NCI-H510A (cell line): ENCODE measurements around the gene CCDC148.
"Not testable (repeated sequence)": the region's sequence is repeated elsewhere in the genome, so short reads cannot be mapped to it uniquely, and the experiment has no call there.

ENCODE experiments used
- DNase-seq: peaks from one replicate; lab custom pipeline; 2025; lab: John Stamatoyannopoulos, UW

The CCDC148 gene

DNA sequence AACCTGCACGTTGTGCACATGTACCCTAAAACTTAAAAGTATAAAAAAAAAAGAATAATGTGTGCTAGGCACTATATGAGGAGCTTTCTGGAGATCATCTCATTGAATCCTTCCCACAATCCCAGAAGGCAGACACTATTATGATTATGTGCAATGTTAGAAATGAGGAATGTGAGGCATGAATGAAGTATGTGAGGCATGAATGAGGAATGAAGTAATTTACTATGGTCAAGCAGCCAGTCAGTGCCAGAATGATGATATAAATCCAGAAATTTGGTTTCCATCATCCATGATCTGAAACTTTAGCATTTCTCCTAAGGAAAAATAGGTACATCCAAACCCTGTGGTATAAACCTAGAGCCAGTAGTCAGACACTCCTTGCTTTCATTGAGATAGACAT, 42.0 kb downstream of the CCDC148 start:
- DNase-seq: no peak

DNA sequence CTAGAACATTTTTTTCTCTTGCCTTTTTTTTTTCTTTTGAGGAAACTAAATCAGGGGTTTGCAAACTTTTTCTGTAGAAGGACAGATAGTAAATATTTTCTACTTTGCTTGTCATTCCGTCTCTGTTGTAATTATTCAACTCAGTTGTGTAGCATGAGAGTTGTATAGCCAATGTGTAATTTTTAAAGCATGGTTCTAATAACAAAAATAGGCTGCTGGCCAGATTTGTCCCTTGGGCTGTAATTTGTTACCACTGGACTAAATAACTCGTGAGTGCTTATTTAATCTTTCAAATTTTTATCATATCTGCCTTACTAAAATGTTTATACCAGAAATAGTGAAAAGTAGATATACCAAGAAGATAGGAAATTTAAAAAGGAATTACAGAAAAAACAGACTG, 43.0 kb downstream of the CCDC148 start:
- DNase-seq: no peak

DNA sequence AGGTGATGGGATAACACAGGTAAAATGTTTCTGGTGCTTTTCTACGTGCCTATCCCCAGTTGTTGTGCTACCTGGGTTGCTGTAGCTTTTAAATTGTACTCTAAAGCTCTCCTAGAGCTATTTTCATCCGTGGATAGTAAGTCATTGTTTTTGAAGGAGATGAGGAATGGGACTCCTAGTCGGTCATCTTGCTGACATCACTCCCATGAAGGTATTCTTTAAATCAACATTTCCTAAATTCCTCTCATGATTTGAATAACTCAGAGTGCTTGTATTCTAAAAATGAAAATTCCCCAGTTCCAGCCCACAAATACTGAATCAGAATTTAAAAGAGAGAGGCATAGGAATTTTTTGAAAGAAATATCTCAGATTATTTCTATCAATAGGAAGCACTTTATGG, 44.3 kb downstream of the CCDC148 start:
- DNase-seq: no peak

DNA sequence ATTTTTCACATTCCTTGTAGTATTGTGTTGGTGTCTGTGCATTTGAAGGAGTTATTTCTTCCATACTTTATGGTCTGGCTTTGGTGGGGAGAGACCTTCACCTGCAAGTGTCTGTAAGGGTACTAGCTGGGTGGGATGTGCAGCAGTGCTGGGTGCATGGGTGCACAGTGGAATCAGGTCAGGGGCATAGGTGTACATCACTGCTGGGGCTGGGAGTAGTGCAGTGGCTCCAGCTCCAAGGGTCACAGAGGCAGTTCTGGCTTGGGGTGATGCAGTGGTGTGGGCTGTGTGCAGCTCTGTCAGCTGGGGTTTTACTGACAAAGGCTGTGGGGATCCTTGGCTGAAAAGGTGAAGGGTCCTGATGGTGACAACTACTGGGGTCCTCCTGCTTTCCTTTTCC, 44.8 kb downstream of the CCDC148 start:
- DNase-seq: no peak

DNA sequence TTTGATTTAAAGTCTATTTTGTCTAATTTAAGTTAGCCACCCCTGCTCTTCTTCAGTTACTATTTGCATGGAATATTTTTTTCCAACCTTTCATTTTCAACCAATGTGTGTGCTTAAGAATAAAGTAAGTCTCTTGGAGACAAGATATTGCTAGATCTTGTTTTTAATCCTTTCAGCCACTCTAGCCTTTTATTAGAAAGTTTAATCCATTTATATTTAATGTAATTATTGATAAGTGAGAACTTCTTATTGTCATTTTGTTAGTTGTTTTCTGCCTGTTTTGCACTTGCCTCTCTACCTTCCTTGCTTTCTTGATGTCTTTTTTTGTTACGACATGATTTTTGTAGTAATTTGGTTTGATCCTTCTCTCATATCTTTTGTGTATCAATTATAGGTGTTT, 46.4 kb downstream of the CCDC148 start:
- DNase-seq: no peak

DNA sequence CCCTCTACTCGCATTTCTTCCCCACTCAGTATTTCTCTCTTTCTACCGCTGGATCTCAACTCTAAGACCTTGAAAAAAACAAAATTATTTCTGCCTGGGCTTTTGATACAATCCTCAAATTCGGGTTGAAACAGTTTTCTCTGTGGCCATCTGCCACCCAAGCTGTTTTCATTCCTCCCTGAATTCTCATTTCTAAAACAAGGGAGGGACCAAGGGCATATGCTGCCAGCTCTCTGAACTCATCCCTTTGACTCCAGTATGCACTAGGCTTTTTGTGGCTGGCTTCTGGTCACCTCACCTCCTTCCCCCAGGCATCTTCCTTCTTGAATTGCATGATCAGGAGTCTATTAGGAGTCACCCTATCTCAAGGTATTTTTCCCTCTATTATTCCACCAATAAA, 49.5 kb downstream of the CCDC148 start:
- DNase-seq: no peak

DNA sequence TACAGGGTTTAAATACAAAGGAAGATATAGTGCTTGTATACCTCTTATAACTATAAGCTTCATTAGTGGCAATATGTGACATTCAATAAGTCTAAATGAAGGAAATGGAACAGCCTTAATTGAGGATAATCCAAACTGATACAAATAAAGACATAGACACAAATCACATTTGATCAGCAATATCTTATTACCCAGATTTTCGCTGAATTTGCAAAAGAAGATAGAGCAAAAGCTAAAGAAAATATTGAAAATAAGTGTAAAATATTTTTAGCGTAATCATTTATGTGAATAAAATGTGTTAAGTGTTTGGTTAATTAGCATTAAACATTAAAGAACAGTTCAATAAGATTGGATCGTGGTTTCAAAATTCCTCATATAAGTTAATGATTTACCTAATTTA, 51.2 kb downstream of the CCDC148 start:
- DNase-seq: no peak

DNA sequence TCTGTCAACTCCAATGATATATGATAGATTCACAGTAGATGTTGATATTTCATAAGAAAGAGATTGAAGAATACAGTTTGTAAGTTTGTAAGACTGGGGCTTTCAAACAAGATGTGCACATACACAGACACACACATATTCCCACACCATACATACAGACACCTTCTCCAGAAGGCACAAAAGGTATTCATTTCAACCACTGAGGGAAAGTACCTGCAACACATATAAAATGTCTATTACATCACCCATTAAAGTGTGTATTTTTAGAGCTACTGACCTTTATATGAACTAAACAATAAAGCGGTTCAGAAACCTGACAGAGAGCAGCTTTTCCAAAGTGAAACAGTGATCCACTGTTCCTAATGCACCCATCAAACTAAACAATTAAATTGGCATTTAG, 53.3 kb downstream of the CCDC148 start:
- DNase-seq: no peak

DNA sequence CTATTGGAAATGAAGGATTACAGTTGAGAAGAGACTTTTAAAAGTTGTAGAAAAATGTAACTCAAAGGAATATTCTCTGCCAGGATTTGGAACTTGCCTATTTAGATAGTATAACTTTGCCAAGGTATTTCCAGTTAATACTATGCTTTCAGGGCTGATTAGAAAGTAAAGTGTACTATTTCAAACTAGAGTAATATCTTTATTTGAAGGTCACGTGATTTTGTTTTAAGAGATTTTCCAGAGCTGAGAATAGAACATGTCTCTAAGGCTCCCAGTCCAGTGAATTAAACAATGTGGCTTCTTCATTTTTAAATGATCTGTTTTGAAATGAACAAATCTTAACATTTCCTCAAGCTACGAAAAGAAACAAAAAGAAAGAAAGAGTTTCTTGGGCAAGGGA, 53.9 kb downstream of the CCDC148 start:
- no peak for DNase-seq

DNA sequence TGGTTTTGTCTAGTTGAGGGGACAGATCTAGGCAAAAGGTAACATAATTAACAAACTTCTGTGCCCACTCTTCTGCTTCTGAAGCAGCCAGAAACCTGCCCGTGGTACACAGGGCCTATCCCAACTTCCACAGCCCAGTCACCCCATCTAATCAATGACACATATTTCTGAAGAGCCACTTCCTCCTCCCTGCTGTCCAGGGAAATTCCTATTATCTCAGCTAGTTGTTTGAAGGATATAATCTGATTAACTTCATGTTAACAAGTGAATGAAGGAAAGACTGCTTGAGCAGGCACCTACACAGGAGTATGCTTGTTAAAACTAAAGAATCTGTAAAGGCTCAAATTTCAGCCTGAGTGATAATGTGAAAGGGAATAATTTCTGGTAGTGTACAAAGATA, 61.4 kb downstream of the CCDC148 start:
- no peak for DNase-seq

DNA sequence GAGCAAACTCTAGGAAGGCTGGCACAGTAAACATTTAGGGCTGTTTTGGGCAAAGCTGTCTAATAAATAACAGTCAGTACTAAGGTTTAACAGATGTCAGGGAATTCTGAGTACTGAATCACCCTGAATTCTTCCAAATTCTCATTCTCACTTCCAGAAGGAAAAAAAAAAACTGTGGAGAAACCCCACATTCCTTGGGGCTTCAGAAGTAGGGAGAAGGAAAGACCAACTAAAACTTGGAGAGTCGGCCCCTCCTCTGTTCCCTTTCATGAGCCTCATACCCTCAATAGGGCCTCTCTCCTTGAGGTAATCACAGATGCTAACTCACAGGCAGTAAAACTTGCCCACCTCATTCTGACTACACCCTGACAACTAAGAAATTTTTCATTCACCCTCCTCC, 62.1 kb downstream of the CCDC148 start:
- no peak for DNase-seq

DNA sequence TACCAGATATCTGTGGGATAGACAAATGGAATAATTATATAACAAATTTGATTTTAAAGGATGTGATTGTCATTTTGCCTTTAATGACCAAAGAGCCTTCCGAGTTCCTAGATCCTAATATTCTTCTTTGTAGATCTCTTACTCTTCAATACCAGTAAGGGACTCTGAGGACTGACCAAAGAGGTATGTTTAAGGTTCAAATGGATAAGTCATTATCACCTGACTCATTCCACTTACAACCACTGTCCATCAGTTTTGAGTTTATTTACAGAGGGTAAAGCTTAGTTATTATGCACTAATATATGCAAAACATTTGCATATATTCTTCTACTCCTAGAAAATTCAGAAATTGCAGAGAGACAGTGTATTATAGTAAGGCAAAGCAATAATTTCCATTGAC, 62.7 kb downstream of the CCDC148 start:
- no peak for DNase-seq

DNA sequence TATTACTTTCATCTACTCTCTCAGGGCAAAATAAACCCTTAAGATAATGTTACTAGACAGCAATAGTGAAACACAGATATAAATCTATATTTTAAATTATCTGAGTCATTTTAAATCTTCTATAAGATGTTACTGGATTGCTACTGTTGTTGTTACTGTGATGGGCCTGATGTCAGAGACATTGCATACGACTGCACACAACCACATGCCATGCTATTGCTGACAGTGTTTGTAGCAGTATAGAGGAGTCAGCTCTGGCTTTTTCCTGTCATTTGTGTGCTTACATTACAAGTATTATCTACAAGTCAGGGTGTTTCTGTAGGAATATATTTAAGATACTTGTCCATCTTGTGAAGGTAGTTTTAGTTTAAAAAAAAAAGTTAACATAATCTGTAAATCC, 63.9 kb downstream of the CCDC148 start:
- no peak for DNase-seq

DNA sequence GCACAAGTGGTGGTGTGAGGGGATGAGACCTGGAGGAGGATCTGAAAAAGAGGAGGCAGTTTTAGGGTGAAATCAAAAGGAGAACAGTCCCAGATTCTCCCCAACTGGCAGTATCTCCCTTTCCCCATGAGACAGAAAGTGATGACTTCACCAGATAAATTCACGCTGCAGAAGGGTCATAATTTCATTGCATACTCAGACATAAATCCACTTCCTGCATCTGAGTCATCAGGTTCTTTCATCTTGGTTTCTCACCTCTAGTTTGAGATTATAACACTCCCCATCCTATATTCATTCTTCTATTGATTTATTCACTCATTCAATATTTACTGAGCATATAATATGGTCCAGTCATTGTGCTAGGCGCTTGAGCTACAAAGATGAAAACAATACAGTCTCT, 64.7 kb downstream of the CCDC148 start:
- no peak for DNase-seq

DNA sequence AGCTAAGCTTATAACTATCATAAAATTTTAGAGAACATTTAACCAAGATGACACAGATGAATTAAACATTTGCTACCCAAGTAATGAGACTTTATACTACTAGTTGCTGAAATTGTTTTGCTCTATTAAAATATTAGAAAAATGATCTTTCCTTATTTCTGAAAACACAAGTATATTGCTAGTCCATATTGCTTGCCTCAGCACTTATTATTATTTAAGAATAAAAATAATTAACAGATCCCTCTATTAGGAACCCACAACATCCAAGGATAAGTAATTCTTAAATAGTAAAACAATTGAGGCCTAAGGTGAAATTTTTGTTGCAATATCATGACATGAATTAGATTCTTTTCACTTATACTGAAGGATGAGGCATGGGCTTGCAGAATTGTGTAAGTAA, 65.2 kb downstream of the CCDC148 start:
- DNase-seq: no peak

DNA sequence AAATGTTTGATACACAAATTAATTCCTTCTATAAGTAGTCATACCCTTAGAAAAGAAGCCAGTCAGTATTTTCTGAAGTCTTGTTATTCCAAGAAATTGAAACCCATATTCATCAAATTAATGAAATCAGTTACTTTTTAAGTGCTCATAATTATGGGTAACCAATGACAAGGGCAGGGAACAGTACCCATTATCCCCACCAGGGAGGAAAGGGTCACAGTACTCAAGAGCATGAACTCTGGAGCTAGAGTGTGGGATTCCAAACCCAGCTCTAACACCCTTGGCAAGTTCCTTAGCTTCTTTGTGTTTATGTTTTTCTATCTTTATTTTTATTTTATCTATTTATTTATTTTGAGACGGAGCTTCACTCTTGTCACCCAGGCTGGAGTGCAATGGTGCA, 68.4 kb downstream of the CCDC148 start:
- DNase-seq: no peak

DNA sequence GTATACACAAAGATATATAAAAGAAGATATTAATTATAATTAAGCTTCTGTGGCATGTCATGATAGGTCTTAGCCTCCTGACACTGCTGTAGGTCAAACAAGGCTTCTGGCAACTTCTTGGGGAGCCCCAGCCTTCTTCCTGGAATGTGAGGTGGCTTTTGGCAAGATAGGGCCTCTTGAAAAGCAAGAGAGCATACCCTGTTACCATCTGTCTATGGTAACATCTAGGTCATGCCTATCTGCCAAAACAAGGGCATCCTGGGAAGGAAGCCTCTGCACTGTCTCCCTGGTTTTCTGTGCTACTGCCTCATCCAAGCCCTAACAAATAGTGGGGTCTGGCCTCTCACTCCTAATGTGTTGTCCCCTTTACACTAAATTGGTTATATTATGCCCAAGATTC, 70.9 kb downstream of the CCDC148 start:
- no peak for DNase-seq

DNA sequence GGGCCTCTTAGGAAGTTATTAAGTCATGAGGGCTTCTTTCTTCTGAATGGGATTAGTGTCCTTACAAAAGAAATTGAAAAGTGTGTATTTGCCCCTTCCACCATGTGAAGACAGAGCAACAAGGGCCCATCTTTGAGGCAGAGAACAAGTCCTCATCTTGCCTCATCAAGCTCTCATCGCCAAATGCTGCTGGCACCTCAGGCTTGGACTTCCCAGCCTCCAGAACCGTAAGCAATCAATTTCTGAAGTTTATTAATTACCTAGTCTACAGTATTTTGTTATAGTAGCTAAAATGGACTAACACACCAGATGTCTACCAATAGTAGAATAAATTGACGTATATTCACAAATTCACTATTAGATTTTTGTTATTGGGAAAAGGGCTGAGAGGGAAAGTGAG, 74.6 kb downstream of the CCDC148 start:
- no peak for DNase-seq

DNA sequence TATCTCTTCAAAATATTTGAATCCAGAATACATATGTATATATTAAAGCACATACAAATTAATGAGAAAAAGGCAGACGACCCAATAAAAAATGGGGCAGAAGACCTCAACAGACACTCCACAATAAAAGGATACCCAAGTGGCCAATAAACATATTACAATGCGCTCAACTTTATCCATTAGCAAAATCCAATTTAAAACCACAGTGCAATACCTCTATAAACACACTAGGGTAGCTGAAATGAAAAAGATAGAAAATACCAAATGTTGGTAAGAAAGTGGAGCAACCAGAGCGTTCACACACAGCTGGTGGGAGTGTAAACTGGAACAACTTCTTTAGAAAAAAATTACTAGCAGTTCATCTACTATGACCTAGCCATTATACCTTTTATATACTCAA, 75.3 kb downstream of the CCDC148 start:
- DNase-seq: no peak

DNA sequence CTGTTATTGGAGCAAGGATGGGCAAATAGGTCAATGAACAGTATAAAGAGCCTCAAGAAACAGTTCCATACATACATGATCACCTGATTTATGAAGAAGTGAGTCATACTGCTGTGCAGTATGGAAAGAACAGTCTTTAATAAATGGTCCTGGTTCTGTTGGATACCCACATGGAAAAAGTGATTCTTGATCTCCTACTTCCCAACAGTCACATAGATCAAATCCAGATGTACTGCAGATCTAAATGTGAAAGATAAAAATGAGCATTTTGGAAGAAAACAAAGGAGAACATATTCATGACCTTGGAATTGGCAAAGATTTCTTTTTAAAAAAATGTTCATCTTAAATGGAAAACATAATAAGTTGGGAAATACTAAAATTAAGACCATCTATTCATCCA, 75.8 kb downstream of the CCDC148 start:
- DNase-seq: no peak

DNA sequence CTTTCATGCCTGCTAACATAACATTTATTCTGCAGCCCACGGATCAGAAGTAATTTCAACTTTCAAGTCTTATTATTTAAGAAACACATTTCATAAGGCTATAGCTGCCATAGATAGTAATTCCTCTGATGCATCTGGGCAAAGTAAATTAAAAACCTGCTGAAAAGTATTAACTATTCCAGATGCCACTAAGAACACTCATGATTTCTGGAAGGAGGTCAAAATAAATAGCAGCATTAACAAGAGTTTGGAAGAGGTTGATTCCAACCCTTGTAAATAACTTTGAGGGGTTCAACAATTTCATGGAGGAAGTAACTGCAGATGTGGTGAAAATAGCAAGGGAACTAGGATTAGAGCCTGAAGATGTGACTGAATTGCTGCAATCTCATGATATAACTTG, 77.6 kb downstream of the CCDC148 start:
- DNase-seq: no peak

DNA sequence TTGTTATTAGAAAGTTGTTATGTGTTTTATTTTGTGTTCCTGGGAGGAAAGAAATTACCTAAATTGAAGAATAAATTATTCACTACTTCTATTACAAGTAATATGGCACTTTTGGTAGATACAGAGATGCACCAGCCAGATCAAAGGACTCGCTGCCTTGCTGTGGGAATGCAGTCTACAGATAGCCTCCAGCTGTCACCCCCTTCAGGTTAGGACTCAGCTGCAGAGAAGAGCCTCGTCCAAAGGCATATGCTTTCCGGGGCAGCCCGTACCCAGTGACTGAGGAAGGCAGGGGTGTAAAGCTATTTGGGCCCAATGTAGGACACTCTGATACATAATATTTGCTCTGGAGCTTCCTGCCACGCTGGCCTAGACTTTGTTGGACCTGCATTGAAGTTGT, 90.2 kb downstream of the CCDC148 start:
- DNase-seq: no peak

DNA sequence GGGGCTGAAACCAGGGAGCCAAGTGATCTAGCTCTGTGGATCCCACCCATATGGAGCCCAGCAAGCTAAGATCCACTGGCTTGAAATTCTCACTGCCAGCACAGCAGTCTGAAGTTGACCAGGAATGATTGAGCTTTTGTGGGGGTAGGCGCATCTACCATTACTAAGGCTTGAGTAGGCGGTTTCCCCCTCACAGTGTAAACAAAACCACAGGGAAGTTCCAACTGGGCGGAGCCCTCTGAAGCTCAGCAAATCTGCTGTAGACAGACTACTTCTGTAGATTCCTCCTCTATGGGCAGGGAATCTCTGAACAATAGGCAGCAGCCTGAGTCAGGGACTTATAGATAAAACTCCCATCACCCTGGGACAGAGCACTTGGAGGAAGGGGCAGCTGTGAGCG, 96.7 kb downstream of the CCDC148 start:
- DNase-seq: no peak

DNA sequence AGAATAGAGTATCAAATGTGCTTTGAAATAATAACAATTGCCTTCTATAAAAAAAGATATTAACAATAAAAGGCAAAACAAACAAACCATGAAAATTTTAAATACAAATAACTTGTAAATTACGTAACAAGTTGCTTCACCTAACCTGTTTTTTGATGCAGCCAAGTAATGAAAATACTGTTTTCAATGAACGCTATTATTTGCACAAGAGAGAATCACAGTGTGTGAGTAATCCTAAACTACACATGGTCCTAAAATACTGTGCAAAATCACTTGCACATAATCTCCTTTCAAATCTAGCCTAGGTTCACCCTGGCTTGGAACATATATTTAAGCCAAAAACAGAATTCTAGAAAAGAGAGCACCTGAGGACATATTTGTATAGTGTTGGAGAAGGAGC, 98.9 kb downstream of the CCDC148 start:
- DNase-seq: no peak

DNA sequence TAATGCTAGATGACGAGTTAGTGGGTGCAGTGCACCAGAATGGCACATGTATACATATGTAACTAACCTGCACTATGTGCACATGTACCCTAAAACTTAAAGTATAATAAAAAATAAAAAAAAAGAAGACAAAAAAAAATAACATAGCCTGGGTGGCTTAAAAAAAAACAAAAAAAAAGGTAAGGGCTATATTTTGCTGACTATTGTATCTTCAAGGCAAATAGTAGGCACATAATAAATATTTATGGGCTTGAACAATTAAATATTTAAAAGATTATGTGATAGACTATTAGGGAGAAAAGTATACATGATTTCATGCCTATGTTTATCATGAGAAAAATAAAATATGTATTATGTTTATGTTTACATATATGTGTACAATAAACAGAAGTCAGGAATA, 99.4 kb downstream of the CCDC148 start:
- DNase-seq: no peak

DNA sequence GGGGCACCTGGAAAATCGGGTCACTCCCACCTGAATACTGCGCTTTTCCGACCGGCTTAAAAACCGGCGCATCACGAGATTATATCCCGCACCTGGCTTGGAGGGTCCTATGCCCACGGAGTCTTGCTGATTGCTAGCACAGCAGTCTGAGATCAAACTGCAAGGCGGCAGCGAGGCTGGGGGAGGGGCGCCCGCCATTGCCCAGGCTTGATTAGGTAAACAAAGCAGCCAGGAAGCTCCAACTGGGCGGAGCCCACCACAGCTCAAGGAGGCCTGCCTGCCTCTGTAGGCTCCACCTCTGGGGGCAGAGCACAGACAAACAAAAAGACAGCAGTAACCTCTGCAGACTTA, 105.1 kb downstream of the CCDC148 start:
- DNase-seq: not testable (repeated sequence)
